Measurements from ENCODE around the gene MYBPC2. TPM values are rescaled to one million over a fixed set of nuclear protein-coding genes. Genes with fewer than 3 reads are reported as not detected.
A peak's percentile ranks its signal among the peaks of the same experiment; 100 is the strongest.

Gene MYBPC2
- polyA plus RNA-seq, 1 of the 3 experiments (the other 2 are of a cell fraction), result not detected

DNA sequence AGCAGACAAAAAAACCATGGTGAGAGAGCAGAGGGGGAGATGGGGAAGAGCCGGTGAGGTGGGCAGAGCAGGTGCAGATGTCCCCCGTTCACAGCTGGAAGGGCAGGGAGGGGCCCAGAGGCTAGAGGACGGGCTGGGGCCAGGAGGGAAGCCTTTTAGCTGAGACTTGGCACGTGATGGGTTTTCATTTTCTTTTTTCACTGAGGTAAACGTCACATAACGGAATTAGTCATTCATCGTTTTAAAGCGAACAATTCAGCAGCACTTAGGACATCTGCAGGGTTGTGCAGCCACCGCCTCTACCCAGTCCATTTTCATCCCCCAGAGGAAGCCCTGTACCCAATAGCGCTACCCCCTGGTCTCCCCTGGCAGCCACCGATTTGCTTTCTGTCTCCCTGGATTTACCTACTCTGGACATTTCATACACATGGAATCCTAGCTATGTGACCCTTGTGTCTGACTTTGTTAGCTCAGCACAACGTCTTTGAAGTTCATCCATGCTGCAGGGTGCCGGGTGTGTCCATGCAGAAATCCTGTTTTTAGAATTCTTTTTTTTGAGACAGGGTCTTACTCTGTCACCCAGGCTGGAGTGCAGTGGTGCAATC is 27.6 kb downstream of the MYBPC2 start:
- no peaks in the 10 kb centered on the region for H3K9me3 ChIP-seq
- no peak overlapping the region for H2AFZ ChIP-seq (ENCODE audit: low read depth)
- H3K4me2 ChIP-seq, result no peak overlapping the region
- no peak for DNase-seq
- no peak overlapping the region for H3K27ac ChIP-seq (ENCODE audit: low read depth in 2 of 2, low read length in 1 of 2)
- TF ChIP-seq, protein P1, sequence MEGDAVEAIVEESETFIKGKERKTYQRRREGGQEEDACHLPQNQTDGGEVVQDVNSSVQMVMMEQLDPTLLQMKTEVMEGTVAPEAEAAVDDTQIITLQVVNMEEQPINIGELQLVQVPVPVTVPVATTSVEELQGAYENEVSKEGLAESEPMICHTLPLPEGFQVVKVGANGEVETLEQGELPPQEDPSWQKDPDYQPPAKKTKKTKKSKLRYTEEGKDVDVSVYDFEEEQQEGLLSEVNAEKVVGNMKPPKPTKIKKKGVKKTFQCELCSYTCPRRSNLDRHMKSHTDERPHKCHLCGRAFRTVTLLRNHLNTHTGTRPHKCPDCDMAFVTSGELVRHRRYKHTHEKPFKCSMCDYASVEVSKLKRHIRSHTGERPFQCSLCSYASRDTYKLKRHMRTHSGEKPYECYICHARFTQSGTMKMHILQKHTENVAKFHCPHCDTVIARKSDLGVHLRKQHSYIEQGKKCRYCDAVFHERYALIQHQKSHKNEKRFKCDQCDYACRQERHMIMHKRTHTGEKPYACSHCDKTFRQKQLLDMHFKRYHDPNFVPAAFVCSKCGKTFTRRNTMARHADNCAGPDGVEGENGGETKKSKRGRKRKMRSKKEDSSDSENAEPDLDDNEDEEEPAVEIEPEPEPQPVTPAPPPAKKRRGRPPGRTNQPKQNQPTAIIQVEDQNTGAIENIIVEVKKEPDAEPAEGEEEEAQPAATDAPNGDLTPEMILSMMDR (IDR thresholded peaks at IDR 0.05), result no peak
- TF ChIP-seq SIN3A (IDR thresholded peaks at IDR 0.05; ENCODE audit: borderline replicate concordance, low read depth, low read length) (no peak), JUND (IDR thresholded peaks at IDR 0.05) (no peak), CHD2 (IDR thresholded peaks at IDR 0.05; ENCODE audit: low read length, partially characterized antibody) (no peak), RXRA (IDR thresholded peaks at IDR 0.05; ENCODE audit: borderline replicate concordance, low read depth) (no peak)
- TF ChIP-seq, protein P2, sequence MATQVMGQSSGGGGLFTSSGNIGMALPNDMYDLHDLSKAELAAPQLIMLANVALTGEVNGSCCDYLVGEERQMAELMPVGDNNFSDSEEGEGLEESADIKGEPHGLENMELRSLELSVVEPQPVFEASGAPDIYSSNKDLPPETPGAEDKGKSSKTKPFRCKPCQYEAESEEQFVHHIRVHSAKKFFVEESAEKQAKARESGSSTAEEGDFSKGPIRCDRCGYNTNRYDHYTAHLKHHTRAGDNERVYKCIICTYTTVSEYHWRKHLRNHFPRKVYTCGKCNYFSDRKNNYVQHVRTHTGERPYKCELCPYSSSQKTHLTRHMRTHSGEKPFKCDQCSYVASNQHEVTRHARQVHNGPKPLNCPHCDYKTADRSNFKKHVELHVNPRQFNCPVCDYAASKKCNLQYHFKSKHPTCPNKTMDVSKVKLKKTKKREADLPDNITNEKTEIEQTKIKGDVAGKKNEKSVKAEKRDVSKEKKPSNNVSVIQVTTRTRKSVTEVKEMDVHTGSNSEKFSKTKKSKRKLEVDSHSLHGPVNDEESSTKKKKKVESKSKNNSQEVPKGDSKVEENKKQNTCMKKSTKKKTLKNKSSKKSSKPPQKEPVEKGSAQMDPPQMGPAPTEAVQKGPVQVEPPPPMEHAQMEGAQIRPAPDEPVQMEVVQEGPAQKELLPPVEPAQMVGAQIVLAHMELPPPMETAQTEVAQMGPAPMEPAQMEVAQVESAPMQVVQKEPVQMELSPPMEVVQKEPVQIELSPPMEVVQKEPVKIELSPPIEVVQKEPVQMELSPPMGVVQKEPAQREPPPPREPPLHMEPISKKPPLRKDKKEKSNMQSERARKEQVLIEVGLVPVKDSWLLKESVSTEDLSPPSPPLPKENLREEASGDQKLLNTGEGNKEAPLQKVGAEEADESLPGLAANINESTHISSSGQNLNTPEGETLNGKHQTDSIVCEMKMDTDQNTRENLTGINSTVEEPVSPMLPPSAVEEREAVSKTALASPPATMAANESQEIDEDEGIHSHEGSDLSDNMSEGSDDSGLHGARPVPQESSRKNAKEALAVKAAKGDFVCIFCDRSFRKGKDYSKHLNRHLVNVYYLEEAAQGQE (IDR thresholded peaks at IDR 0.05; ENCODE audit: low read depth, low read length), result no peak
- H3K27me3 ChIP-seq (ENCODE audit: insufficient read depth), result peaks cover 5% of the 10 kb centered on the region; the same call in 1 of the 2 replicates
- ChIA-PET CTCF (interaction anchor here (0.6 to 8.3 kb wide), 24 partner anchors 9 to 208 kb away, joined by 3 to 80 read pairs (median 4); partner anchors contain the start of genes MYBPC2 and POLD1), POLR2A (interaction anchor here (0.7 to 1.1 kb wide), 4 partner anchors 17 to 92 kb away, joined by 3 to 4 read pairs (median 3); partner anchors contain the start of gene POLD1)
- H3K36me3 ChIP-seq (replicated peaks in 1 of 2; ENCODE audit: control insufficient read depth in 1 of 2, insufficient read depth in 2 of 2, low read length in 1 of 2), result no peaks in the 10 kb centered on the region
- H3K9ac ChIP-seq, result no peak overlapping the region
- H4K20me1 ChIP-seq (ENCODE audit: insufficient read depth), result no peaks in the 10 kb centered on the region
- H3K9me2 ChIP-seq, result no peaks in the 10 kb centered on the region
- no peak overlapping the region for H3K4me3 ChIP-seq (ENCODE audit: low read depth in 2 of 2, low read length in 1 of 2)
- WGBS (ENCODE audit: low lambda C conversion rate), result 63% methylated on average over 13 of the region's 13 CpGs
- H3K4me1 ChIP-seq (ENCODE audit: control insufficient read depth in 1 of 2, insufficient read depth in 2 of 2, low read depth in 1 of 2, low read length in 1 of 2), result peaks cover 0 to 4% of the 10 kb centered on the region in 2 experiments; a peak in 1 of 4 replicates
- H3F3A ChIP-seq (replicated peaks; ENCODE audit: insufficient read depth), result no peaks in the 10 kb centered on the region
- H3K79me2 ChIP-seq (ENCODE audit: insufficient read depth), result no peaks in the 10 kb centered on the region

DNA sequence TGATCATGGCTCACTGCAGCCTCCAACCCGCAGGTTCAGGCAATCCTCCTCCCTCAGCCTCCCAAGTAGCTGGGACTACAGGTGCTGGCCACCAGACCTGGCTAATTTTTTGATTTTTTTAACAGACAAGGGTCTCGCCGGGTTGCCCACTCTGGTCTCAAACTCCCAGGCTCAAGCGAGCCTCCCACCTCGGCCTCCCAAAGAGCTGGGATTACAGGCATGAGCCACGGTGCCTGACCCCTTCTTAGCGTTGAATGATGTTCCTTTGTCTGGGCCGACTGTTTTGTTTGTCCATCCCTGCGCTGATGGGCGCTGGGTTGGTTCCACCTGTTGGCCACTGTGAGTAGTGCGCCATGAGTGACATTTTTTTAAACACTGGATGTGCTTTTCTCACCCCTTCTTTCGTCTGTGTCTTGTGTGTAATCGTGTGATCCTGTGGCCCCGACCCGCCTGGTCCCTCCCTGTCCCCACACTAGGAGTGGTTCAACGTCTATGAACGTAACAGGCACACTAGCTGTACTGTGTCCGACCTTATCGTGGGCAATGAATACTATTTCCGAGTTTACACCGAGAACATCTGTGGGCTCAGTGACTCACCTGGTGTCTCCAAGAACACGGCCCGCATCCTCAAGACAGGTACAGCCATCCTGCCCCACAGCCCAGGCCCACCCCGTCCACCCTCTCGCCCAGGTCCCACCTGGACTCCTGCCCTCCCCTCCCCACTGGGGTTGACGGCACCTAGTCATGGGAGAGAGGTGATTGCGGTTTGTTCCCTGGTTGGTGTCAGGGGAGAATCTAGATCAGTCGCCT is 28.6 kb downstream of the MYBPC2 start:
- no peaks in the 10 kb centered on the region for H4K20me1 ChIP-seq (ENCODE audit: insufficient read depth)
- H3K9me3 ChIP-seq, result no peaks in the 10 kb centered on the region
- no peak overlapping the region for H3K27ac ChIP-seq (ENCODE audit: low read depth in 2 of 2, low read length in 1 of 2)
- H3K27me3 ChIP-seq (ENCODE audit: insufficient read depth), result peaks cover 5% of the 10 kb centered on the region; the same call in 1 of the 2 replicates
- CTCF ChIA-PET, result interaction anchor here (0.6 to 8.3 kb wide), 30 partner anchors 8 to 209 kb away, joined by 3 to 80 read pairs (median 4); partner anchors contain the start of genes MYBPC2 and POLD1
- H3K4me1 ChIP-seq (ENCODE audit: control insufficient read depth in 1 of 2, insufficient read depth in 2 of 2, low read depth in 1 of 2, low read length in 1 of 2), result peaks cover 0 to 4% of the 10 kb centered on the region in 2 experiments; a peak in 1 of 4 replicates
- peak; percentile 93 for DNase-seq
- no peak overlapping the region for H3K4me2 ChIP-seq
- peak overlapping the region in 1 of 2 experiments; percentile 22; a peak in 1 of 4 replicates for H3K4me3 ChIP-seq (ENCODE audit: low read depth in 2 of 2, low read length in 1 of 2)
- H2AFZ ChIP-seq (ENCODE audit: low read depth), result peak overlapping the region; percentile 48
- no peaks in the 10 kb centered on the region for H3K79me2 ChIP-seq (ENCODE audit: insufficient read depth)
- no peaks in the 10 kb centered on the region for H3K9me2 ChIP-seq
- H3K9ac ChIP-seq, result no peak overlapping the region
- POLR2A ChIA-PET, result interaction anchor here (0.7 to 1.1 kb wide), 3 partner anchors 18 to 93 kb away, joined by 3 read pairs; partner anchors contain the start of gene POLD1
- H3F3A ChIP-seq (replicated peaks; ENCODE audit: insufficient read depth), result no peaks in the 10 kb centered on the region
- H3K36me3 ChIP-seq (replicated peaks in 1 of 2; ENCODE audit: control insufficient read depth in 1 of 2, insufficient read depth in 2 of 2, low read length in 1 of 2), result no peaks in the 10 kb centered on the region
- WGBS (ENCODE audit: low lambda C conversion rate), result 18% methylated on average over 28 of the region's 28 CpGs
- TF ChIP-seq EZH2phosphoT487 (IDR thresholded peaks at IDR 0.05; ENCODE audit: borderline replicate concordance, low read depth), result no peak
- TF ChIP-seq RFX5 (IDR thresholded peaks at IDR 0.05; ENCODE audit: low read length), result peak; percentile 44; the same call in 1 of the 2 replicates
- no peak for TF ChIP-seq MXI1 (IDR thresholded peaks at IDR 0.05; ENCODE audit: low read depth, low read length)
- TF ChIP-seq RCOR1 (IDR thresholded peaks at IDR 0.05; ENCODE audit: low read length), result no peak
- peak; percentile 93 for TF ChIP-seq SMC3 (IDR thresholded peaks at IDR 0.05; ENCODE audit: low read depth, low read length)
- TF ChIP-seq EP300 (IDR thresholded peaks at IDR 0.05; ENCODE audit: borderline replicate concordance in 1 of 2, low read depth in 1 of 2, low read length in 1 of 2), result no peak
- TF ChIP-seq NFIC (IDR thresholded peaks at IDR 0.05; ENCODE audit: borderline replicate concordance), result no peak
- TF ChIP-seq, protein P3, sequence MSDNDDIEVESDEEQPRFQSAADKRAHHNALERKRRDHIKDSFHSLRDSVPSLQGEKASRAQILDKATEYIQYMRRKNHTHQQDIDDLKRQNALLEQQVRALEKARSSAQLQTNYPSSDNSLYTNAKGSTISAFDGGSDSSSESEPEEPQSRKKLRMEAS (IDR thresholded peaks at IDR 0.05; ENCODE audit: low read depth), result no peak
- TF ChIP-seq TAF1 (IDR thresholded peaks at IDR 0.05; ENCODE audit: borderline replicate concordance, low read depth, low read length), result no peak
- TF ChIP-seq FOSL2 (IDR thresholded peaks at IDR 0.05; ENCODE audit: borderline replicate concordance, low read depth), result no peak
- no peak for TF ChIP-seq SIN3A (IDR thresholded peaks at IDR 0.05; ENCODE audit: borderline replicate concordance, low read depth, low read length)
- TF ChIP-seq MEF2A (IDR thresholded peaks at IDR 0.05; ENCODE audit: borderline replicate concordance, low read depth), result no peak
- no peak for TF ChIP-seq JUND (IDR thresholded peaks at IDR 0.05)
- peak; percentile 91 for TF ChIP-seq RAD21 (IDR thresholded peaks at IDR 0.05; ENCODE audit: low read length)
- TF ChIP-seq TCF12 (IDR thresholded peaks at IDR 0.05), result no peak
- no peak for TF ChIP-seq ELF1 (IDR thresholded peaks at IDR 0.05)

All from SK-N-SH (cell line).